Measurements from ENCODE around the gene IGF1R.

Gene IGF1R

DNA sequence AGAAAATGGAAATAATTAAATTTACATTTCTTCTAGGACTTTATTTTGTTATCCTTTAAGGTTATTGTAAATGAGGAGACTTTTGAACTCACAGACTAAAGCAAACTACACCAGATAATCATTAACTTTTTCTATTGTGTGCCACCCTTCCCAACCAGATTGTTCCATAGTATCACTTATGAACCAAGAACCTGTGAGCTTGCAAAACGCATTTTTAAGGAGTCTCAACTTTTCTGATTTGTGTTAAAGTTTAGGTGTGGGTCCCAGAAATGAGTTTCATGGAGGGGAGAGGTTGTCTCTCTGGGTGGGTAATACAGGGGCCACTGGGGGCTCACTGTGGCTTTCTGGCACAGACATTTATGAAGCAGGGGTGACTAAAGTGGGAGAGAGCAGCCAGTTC lies 75.7 kb downstream of the IGF1R start:
- in situ Hi-C loops (cut with MboI; ENCODE audit: low sequenced_read_pairs): no loop called here

DNA sequence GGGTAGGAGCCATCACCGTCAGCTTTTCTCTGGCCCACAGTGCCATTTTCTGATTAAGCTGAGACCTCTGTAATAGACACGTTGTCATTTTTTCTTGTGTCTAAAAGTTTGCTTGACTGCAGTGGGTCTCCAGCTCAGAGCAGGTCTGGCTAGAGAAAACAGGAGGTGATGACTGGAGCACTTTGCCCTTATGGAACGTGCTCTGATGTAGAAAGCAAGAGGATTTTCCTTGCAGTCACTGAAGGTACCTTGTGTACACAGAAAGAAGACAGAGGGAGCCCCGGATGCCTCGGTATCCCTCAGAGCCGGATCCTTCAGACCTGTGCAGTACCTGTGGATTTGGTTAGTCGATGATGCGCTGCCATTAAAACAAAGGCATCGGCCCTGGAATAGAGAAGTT lies 76.2 kb downstream of the IGF1R start:
- in situ Hi-C loops (cut with MboI; ENCODE audit: low sequenced_read_pairs): no loop called here

DNA sequence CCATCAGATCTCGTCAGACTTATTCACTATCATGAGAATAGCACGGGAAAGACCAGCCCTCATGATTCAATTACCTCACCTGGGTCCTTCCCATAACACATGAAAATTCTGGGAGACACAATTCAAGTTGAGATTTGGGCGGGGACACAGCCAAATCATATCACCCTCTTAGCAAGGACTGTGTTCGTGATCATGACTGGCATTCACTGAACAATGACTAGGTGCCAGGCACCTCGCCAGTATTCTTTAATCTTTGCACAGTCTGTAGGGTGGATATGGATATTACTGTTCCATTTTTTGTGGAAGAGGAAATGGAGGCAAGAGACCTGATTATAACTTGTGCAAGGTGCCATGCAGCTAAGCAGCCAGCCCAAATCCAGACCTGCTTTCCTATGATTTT lies 77.5 kb downstream of the IGF1R start:
- in situ Hi-C loops (cut with MboI; ENCODE audit: low sequenced_read_pairs): no loop called here

DNA sequence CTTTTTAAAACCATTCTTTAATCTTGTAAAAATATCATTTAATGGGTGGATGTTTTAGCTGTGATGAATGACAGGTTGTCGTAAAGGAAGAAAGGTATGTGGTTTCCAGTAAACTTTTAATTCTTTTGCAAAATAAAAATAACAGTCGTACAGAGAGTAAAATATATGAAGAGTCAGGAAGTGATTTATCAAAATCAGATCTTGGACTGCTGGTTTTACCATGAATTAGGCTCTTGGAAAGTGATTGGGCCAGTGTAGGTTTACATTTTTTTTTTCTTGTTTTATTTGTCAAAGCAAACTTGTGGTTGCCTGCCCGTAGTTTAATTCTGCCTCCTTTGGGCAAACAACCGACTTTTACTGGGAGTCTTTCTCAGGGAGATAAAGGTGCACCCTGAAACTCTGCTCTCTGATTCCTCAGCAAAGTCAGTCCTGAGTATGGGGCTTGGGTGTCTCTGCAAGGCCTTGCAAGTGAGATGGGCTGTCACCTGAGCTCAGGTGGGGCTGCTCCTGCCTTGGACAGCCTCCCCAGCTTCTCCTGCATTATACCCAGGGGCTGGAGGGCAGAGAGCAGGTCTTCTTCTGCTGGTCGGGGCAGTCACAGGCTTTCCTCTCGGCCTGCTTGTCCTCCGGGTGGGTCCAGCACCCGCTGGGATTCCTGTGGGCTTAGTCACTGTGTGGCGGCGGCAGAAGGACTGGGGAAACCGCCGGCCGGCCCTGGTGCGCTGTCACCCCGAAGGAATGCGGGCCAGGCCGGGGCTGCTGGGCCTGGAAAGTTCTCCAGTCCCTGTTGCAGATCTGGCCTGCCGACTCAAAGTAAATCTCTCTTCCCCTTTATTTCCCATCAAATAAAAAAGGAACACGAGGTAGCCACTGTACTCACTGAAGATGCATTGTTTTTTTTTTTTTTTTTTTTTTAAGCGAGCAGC lies 79.0 kb downstream of the IGF1R start:
- in situ Hi-C loops (cut with MboI; ENCODE audit: low sequenced_read_pairs): no loop called here

DNA sequence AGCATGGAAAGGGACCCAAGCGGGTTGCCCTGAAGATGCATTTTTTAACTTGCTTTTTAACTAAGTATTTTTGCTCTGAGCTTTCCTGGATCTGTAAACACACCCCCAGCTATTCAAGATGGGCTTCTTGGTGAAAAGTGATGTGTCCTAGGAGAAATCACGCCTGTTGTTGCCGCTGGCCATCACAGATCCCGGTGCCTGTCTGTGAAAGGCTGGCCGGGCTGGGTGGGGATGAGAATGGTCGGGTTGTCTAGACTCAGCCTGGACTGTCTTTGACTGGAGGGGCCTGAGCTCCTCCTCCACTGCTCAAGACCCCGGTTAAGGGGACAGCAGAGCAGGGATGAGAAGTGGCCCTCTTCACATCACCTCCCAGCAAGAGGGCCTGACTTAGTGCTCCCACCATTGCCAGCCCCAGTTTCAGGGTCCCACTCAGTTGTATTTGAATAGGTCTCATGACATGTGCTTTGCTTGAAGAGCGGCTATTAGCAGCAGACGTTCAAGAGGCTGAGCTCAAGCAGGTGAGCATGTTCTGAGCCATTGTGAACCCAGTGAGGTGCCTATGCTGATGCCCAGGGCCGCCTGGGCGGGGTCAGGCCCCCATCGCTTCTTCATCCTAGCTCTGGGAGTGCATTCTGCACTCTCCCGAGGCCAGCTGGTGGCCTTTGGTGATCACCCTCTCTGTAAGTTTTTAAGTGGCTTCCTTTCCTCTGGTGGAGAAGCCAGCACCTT lies 79.9 kb downstream of the IGF1R start:
- in situ Hi-C loops (cut with MboI; ENCODE audit: low sequenced_read_pairs): no loop called here

DNA sequence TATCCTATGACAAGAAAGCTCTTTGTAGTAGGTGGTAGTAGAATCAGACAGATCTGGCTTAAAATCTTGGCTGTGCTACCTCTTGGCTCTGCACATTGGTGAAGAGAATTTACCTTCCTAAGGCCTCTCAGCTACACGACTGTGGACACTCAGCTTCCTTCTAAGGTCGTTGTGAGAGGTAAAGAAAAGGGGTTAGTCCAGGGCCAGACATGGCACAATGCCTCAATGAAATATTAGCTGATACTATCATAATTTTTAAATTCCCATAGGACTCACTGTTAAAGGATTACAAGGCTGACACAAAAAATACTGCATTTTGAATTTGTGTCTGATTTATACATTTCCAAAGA lies 80.4 kb downstream of the IGF1R start:
- in situ Hi-C loops (cut with MboI; ENCODE audit: low sequenced_read_pairs): no loop called here

DNA sequence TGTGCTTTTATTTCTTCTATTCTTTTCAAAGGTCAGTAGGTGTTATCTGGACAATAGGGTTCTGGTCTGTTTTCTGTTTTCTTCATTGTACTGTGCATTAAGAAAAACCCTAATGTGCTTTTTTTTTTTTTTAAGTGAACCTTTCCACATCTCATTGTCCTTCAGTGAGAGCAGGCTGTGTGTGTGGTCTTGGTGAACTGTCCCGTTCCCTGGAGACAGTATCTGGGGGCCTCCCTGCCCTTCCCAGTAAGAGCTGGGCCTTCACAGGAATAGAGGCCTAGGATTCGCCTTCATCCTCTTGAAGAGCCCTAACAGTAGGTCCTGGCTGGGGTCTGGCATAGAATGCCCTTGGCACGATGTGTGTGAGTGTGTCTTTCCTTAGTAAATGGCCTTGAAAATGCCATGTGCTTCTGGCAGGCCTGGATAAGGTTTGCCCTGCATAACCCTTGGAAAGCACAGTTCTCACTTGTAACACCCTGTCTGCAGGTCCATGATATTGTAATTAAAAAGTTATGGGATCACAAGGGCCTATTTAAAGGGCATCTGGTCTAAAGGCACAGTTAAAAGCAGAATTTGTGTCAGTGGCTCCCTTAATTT lies 81.2 kb downstream of the IGF1R start:
- in situ Hi-C loops (cut with MboI; ENCODE audit: low sequenced_read_pairs): no loop called here

DNA sequence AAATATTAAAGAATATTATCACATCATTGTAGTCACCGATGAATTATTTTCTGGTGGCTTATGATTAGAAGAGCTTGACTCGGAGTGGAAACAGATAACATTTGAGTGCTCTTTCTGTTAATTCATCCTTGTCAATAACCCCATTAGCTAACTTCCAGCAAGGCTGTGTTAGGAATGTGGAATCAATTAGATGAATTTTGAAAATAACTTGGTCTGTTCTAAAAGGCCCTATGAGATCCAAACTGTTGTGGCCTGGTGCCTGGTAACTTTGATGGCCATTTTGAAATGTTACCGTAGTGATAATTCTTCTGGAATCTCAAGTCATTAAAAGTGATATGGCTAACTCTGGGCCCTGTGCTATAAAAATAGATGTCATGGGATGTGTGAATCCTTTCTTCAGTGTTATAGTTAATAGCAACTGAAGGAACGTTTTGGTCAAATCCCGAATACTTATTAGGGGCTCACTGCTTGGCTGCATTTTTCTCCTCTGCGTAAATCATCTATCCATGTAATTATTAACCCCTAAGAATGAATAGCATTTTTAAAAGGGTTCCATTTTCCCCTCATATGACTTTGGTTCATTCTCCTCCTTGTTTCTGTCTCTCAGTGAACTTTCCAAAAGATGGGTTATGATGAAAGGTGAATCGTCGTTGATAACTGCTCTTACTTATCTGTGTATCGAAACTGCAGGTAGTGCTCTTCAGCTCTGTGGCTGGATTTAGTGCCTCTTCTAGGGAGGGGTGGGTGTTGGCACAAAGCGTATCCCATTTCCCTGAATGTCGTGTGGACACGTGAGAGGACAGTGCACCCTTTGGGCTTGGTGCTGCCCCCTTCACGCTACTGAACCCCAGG lies 82.7 kb downstream of the IGF1R start:
- in situ Hi-C loops (cut with MboI; ENCODE audit: low sequenced_read_pairs): no loop called here

DNA sequence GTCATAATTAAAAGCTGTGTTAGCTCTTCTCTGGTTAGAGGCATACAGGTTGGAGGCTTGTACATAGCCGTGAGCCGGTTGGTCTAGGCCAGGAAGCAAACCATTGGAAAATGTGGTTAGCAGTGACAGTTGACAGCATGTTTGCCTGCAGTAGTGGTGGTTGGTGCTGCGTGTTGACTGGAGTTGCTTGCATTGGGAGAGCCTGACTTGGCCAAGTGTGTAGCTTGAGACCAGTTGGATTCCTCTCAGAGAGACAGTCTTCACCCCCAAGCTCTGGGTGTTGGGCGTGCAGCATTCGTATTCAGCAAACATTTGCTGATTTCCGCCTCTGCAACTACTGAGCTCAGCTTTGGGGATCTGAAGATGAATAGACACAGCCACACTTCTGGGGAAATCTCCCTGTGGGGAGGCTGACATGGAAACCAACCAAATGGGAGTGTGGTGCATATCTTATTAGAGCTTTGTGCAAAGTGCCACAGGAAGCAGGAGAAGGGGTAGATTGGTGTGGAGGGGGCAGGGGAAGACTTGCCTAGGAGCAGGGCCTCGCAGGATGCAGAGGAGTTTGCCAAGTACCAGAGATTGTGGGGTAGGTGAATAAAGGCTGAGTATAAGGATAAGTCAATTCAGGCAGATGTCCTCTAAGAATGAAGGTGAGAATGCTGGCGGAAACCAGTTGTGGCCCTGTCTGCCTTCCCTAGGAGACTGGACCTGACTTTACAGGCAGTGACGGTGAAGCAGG lies 83.5 kb downstream of the IGF1R start:
- in situ Hi-C loops (cut with MboI; ENCODE audit: low sequenced_read_pairs): no loop called here

DNA sequence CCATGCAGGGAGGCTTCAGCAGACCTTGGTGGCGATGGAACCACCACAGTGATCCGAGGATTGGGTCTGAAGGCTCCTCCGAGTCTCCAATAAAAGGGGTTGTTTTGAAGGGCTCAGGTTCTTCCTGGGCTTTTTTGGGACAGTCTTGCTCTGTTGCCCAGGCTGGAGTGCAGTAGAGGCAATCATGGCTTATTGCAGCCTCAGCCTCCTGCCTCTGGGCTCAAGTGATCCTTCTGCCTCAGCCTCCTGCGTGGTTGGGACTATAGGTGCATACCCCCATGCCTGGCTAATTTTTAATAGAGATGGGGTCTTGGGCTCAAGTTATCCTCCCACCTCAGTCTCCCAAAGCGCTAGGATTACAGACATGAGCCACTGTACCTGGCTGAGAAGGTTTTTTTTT lies 84.8 kb downstream of the IGF1R start:
- in situ Hi-C loops (cut with MboI; ENCODE audit: low sequenced_read_pairs): no loop called here

DNA sequence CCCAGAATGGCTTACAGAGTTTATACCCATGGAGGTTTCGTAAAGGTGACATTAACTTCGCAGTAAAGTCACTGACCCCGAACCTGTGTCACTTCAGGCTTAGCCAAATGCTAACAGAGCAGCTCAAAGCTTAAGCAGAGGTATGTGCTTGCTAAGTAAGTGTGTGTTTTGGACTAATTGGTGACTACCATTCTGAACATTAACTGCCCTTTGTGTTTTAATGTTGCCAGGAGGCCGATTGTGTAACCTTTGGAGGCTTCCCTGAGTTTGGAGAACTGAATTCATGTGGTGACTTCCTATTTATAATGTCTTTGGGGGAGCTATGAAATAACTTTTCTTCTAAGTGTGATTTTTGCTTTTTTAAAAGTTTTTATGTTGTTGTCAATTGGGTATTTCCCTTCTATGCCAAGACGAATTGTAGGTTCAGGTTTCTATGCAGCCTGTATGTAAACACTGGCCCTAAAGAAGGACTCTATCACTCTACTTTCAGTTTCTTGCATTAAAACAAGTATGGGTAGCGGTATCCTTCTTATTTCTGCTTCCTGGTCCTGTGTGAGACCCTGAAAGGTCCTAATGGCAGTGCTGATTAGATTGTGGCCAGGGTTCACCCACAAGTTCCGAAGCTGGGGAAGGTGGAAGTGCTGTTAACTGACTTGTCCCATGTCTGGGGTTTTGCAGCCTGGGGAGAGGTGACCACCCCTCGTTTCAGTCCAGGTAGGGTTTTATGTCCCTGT lies 86.3 kb downstream of the IGF1R start:
- in situ Hi-C loops (cut with MboI; ENCODE audit: low sequenced_read_pairs): no loop called here

DNA sequence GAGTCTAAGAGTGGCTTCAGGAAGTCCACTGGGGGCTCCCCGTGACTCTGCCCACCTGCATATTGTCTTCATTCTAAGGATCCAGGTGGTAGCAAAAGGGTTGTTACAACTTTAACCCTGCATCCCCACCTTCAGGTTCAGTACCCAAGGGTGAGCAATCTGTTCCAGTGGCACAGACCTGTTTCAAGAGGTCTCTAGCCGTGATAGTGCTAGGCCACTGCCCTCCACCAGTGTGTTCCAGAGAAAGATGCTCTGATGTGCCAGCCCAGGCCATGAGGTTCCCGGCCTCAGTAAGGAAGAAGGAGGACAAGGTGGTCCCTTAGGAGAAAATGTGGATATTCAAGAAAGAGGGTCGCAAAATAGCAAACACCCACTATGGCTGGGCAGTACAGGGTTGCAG lies 87.0 kb downstream of the IGF1R start:
- in situ Hi-C loops (cut with MboI; ENCODE audit: low sequenced_read_pairs): no loop called here

DNA sequence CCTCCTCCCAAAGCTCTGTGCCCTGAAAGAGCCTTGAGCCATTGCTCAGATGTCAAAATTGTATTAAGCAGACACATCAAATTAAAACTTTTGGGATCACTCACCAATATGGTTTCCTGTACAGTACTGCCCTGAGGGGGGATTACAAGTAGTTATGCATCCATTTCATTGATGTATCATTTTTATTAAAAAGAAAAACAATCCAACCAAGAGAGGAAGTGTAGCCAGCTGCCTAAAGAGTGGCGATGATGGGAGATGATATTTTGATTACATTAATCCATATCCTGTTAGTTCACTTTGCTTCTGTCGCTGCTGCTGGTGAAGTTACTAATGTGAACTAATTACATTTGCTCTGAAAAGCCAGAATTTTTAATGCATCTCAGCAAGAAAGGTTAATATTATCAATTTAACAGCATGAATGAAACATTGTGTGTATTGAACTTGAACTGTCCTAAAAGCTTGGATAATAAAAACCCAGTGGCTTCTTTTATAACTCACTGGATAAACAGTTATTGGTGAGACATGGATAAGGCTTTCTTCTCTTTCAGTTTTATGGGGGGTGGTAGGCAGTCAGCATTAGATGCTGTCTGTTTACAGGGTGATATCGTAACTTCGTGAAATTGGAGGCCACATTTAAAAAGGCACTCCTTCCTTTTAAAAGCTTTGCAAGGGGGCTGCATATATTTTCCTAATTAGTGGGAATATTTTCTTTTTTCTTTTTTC lies 87.7 kb downstream of the IGF1R start:
- in situ Hi-C loops (cut with MboI; ENCODE audit: low sequenced_read_pairs): no loop called here

DNA sequence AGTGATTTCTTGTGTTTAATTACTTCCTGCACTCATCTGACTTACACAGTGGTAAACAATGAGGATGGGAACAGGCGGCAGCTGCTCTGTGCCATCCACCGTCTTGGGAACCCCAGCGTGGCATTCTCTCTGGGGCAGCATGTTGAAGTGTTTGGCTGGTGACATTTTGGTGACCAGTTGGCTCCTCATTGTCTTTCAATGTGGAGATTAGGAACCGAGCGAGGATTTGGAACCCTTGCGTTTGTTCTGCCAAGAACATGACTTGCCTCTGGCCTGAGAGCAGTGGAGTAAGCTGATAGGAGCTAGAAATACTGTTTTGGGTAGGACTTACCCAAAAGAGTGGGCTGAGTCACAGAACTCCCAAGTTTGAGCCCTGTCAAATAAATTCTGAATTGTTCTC lies 88.8 kb downstream of the IGF1R start:
- in situ Hi-C loops (cut with MboI; ENCODE audit: low sequenced_read_pairs): no loop called here

DNA sequence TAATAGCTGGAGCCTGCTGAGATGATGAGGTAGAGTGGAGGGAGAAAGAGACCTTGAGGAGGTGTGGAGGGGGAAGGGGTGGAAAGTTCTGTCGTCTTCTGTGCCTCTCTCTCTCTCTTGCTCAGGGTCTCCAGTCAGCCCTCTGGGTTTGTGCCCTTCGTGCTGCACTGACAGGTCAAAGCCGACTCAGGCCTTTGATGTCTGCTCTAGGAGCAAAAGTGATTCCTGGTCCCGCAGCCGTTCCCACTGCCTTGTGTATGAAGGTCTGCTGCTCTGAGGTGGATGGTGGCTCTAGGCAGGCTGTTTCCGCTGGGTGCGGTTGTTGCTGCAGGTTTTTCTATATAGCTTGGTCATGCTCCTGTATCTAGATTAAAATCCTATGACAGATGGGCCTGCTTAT lies 89.4 kb downstream of the IGF1R start:
- in situ Hi-C loops (cut with MboI; ENCODE audit: low sequenced_read_pairs): no loop called here

DNA sequence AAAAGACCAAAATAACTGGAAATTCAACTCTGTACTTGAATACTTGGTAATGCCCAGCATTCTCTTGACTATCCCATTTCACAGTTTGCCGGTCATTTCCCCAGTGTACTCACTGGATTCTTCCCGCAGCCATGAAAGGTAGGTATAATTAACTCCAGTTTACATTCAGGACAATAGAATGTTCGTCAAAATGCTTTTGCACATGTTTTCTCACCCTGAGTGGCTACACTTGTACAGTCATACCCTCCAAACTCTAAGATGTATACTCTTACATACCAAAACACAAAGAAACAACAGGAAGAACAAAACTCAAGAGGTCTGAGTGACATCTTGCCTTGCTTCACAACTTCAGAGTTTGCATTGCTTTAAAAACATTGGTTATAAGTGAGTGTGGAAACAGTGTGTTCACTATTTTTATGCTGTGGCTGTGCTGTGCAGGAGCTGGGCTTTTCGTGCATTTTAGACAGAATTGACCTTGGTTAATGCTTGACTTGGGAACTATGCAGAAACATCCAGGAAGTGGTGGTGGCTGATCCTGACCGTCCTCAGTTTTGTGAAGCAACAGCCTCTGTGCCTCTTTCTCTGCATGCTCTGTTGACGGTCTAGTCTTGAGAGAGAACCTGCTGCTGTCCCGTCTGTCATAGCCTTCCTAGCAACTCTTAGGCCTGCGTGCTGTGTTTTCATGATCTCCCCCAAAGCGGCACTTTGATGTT lies 90.5 kb downstream of the IGF1R start:
- in situ Hi-C loops (cut with MboI; ENCODE audit: low sequenced_read_pairs): no loop called here

DNA sequence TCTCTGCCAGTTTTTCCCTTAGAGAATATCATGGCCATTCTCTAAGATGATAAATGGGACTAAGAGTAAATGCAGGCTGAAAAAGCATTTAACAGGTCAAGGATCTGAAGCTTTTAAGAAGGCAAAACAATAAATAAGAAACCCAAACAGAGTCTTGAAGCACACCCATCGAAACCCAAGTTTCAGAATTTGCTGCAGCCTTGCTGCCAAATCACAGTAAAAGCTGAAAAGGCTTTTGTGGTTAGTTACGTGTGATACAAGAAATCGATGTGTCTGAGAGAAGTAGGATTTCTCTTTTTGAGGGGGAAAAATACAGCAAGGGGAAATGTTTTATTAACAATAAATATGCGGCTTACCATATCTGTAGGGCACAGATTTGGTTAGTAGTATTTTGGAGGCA lies 92.0 kb downstream of the IGF1R start:
- in situ Hi-C loops (cut with MboI; ENCODE audit: low sequenced_read_pairs): no loop called here

DNA sequence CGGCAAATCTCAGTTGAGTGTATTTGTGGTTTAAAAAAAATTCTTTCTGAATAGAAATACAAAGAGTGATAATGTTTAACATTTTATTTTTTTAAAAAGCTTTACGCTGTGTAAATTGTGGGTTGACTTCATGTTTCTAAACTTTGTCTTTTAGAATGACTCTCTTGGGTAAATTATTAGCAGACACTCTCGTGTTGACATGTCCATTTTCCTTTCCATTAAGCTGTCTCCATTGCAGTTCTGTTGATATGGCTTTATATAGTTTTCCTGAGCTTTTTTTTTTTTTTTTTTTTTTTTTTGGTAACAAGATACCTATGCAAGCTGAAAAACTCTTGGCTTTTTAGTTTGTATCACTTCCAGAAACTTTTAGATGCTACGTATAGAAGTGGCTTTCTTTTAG lies 92.6 kb downstream of the IGF1R start:
- in situ Hi-C loops (cut with MboI; ENCODE audit: low sequenced_read_pairs): no loop called here

Data from HL-60/S4 treated with phorbol 12-myristate 13-acetate at 8.2 ng/mL for 4 days and 3 days (cell line).